Dermis blood vessel endothelial cell (primary cell): ENCODE results near the gene FOXI1. TPM values are rescaled to one million over a fixed set of nuclear protein-coding genes. Genes with fewer than 3 reads are reported as not detected.

Experiments
- DNase-seq: peaks from one replicate; pipeline ENCODE4 v3.0.0; 2010
- total RNA-seq: library from RNA; depleted of rRNA; stranded (reverse); fragments of >200 nt; gene quantifications from 2 replicates; pipeline ENCODE4 v1.2.3, GENCODE V29; 2014

FOXI1 gene
- not detected in 2 replicates for total RNA-seq

DNA sequence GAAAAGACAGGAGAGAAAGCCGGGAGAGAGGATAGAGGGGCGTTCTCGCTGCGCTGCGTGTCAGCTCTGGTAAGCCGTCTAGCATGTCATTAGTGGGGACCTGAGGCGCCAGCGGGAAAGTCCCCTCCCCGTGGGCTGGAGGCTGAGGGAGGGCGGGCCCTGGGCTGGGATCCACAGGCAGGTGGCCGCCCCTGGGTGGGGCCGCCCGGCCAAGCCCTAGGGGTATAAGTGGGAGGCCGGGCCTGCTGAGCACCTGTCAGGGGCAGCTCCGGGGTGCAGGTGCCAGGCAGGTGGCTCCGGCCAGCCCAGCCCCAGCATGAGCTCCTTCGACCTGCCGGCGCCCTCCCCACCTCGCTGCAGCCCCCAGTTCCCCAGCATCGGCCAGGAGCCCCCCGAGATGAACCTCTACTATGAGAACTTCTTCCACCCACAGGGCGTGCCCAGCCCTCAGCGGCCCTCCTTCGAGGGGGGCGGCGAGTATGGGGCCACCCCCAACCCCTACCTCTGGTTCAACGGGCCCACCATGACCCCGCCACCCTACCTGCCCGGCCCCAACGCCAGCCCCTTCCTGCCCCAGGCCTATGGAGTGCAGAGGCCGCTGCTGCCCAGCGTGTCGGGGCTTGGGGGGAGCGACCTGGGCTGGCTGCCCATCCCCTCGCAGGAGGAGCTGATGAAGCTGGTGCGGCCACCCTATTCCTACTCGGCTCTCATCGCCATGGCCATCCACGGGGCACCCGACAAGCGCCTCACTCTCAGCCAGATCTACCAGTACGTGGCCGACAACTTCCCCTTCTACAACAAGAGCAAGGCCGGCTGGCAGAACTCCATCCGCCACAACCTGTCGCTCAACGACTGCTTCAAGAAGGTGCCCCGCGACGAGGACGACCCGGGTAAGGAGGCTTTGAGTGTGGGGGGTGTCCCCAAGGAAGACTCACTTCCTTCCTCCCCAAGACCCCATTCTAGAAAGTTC is at the start of gene FOXI1:
FOXI1 (plus strand) TSS at position 256 of the 970 bp plus-strand sequence; CDS start at position 317, 61 bp downstream.
- DNase-seq: no peak

DNA sequence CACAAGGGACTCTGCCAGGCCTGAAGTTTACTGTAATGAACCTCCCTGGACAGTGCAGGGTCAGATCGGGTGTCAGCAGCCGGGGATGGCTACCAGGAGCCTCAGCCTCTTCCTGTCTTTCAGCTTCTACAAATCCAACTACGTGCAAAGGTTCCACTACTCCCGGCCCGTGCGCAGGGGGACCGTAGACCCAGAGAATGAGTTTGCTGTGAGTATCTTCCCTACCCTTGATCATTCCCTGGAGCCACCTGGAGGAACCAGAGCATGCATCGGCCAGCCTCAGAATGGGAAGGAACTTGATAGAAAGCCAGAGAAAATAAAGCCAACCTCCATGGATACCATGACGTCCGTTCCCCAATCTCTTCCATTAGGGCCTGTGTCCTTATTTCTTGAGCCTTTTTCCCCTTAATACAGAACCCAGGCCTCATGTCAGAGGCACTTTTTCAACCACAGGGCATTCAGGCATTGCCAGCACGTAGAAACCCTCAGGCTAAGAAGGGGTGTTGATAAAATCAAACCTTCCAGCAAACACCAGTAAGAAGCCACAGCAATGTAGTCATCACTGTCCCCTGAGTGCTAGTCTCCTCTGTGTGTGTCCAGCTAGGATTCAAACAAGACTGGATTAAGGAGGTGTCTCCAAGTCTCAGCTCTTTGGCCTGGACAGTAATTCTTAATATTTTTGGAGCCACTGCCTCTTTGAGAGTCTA is 49.0 kb upstream of the FOXI1 start:
- DNase-seq: no peak

DNA sequence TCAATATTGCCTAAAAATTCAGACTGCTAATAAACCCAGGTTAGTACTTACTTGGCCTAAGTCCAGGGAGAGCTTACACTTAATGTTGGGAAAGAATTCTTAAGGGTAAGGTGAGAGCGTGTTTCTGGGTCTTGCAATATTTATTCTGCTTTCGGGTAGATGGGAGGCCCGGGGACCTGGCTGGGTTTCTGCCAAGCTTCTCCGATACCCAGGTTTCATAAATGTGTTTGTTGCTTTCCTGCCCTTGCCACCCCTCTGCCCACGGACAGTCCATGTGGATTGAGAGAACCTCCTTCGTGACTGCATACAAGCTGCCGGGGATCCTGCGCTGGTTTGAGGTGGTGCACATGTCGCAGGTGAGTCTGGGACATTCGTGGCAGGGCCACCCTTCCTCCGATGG is 48.4 kb upstream of the FOXI1 start:
- DNase-seq: no peak

DNA sequence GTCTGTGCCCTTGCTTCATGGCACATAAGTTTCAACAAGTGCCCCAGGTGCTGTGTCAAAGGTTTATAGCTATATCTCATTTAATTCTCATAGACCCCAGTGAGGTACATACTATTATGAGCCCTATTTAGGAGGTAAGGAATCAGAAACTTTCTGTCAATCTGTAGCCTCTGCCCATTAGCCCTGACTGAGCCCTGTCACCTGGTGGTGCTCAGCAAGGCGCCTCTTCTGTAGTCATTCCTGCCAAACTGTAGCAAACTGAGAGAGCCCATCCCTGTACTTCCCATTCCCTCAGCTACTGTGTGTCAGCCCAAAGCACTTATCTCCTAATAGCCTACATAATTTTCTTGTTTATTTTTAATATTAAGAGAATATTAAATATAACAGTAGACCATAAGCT is 46.5 kb upstream of the FOXI1 start:
- no peak for DNase-seq

DNA sequence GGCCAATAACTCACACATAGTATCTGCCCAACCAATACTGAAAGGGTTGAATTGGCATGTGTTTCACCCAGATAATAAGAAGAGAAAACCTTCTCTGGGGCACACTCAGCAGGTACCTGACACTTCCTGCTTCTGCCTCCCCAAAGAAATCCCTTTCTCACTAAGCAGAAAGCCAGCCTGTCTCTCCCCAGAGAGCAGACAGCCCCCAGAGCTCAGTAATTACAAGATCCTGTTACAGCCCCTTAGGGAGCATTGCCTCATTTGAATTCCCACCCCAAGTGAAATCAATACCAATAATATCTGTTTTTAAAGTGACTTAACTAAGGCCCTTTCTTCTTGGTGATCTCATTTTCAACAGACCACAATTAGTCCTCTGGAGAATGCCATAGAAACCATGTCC is 38.5 kb upstream of the FOXI1 start:
- DNase-seq: no peak

DNA sequence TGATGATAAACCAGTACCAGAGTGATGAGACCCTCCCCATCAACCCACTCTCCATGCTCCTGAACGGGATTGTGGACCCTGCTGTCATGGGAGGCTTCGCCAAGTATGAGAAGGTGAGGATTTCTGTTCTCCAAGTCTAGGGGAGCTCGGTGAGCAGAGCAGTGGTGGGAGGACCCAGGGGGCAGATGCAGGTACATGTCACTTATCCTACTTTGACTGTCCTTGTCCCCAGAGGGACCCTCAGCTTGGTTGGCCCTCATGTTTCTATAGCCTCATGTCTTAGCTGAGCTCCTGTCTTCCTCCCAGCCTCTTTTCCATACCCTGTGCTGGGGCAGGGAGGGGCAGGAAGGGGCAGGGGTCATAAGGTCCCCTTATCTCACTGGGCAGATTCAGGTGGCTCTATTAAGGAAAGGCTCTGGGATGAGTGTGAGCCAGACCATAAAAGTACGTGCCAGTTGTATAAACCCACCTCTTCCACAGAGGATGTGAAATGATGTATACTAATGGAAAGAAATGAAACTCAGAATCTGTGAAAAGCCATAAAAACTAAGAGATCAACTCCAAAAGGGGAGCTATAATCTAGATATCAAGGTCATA is 38.0 kb upstream of the FOXI1 start:
- peak; percentile 33 for DNase-seq

DNA sequence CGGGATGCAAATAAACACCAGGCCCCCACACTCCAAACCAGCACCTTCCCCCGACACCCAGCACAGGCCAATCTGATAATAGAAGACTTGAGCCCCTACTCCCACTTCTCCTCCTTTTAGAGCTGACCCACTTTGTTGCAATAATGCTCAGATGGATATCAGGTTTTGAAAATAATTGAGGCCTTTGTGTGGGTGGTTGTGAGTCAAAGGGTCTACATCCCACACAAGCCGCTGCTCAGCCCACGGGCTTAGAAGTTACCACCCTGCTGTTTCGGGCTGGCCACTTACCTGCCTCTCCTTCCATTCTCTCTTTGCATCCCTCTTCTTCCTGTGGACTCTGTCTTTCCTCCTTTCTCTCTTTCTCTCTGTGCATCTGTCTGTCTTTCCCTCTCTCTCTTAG is 36.2 kb upstream of the FOXI1 start:
- DNase-seq: no peak

DNA sequence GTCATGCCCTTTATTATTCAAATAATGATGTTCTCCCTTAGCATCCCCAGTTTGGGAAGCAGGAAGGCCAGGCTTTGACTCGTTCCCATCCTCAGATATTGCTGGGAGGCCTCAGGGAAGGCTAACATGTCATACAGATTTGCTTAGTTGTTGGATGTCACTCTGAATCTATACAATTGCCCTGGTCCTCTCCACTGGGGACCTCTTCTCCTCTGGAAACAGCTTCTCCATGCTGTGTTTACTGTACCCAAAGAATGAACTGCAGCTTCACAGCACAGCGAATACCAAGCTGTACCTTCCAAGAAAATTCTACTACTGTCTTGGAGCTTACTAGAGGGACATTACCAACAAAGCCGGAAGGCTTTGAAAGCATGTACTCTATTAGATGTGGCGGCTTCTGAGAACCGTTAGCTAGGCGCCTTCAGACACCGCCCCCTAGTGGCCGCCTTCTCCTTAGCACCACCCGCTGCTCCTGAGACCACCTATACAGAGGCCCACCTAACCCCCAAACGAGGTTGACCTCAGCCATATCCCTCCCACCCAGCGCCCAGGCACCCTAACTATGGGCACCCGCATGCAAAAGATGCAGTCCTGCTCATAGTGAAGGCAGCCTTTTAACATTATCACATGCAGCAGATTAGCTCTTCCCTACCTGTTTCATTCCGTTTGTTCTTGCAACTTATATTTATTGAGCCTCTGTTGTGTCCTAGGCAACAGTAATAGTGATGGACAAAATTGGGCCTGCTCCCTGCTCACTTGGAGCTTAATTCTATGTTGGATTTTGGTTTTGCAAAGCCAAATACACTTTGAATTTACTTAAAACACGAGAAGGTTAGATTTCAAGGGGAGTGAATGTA is 34.9 kb upstream of the FOXI1 start:
- peak; percentile 70 for DNase-seq

DNA sequence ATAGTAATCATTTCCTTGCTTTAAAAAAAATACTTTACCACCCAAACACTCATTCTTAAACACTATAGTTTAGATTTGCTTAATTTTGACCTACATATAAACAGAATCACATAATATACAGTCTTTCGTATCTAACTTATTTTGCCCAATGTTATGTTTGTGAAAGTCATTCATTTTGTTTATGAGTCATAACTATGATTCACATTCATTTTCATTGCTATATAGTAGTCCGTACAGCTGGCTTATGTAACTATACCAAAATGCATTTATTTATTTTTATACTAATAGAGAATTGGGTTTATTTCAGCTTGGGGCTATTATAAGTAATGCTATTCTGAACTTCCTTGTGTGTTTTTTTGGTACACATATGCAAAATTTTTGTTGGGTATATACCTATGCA is 33.9 kb upstream of the FOXI1 start:
- DNase-seq: no peak

DNA sequence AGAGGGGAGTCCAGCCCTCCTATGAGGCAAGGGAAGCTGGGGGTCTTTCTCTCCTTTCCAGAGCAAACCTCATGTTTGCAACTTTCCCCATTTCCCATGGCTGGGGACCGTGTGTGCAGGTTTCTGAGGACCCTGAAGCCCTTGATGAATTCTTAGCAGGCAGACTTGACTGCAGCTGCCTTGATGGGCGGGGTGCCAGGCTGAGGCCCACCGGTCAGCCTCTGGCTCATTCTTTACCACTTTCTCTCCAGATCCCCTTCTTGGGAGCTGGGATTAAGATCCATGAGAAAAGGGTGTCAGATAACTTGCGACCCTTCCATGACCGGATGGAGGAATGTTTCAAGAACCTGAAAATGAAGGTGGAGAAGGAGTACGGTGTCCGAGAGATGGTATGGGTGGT is 30.0 kb upstream of the FOXI1 start:
- no peak for DNase-seq

DNA sequence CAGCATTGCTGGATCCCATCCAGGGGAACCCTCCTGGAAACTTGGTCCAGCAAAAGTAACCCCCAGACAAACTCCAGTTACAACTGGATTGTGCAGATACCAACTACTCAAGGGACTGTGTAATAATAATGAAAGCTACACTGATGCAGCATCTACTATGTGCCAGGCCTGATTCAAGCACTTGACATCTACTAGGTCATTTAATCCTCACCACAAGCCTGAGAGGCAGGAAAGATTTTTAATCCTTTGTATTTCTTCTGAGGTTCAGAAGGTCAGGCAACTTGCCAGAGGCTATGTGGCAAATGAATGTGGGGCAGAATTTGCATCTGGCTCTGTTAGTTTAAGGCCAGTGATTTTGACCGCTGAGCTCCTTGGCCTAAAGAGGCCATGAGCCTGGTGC is 29.5 kb upstream of the FOXI1 start:
- no peak for DNase-seq

DNA sequence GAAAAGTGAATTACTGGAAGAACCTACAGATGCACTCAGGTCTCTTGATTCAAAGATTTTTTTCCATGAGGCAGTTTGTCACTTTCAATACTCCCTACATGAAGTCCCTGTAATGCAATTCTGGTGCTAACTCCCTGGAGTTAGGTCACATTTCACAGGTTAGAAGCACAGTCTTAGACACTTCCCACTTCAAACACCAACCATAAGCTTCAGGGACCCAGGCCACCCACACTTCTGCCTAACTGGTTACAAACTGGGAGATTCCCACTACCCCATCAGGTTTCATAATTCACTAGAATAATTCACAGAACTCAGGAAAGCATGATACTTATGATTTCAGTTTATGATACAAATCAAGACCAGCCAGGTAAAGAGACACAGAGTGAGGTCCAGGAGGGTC is 29.0 kb upstream of the FOXI1 start:
- no peak for DNase-seq

DNA sequence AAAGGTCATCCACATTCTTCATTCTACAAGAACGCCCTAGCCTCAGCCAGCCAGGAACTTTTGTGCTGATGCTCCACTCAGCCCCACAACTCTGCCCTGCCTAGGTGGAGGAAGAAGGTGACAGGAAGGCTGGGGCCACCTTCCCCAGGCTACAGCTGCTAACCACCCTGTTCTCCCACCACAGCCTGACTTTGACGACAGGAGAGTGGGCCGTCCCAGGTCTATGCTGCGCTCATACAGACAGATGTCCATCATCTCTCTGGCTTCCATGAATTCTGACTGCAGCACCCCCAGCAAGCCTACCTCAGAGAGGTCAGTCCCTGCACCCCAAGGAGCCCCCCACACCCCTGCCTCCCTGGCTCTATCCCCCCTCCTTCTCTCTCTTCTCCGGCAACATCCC is 28.2 kb upstream of the FOXI1 start:
- DNase-seq: no peak

DNA sequence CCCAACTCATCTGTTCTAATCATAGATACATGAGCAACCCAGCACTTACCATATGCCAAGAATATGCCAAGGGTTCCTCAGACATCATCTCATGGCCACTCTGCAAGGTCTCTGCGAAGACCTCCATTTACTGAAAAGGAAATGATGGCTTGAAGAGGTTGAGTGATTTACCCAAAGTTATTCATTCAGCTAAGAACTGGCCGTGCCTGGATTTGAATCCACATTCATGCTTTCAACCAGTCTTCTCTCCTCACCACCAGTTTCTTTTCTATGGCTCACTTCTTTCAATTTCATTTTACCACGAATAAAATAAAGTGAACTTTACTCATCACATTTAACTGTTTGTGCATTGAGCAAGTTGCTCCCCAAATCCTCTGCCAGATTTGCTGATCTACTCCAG is 27.2 kb upstream of the FOXI1 start:
- DNase-seq: no peak

DNA sequence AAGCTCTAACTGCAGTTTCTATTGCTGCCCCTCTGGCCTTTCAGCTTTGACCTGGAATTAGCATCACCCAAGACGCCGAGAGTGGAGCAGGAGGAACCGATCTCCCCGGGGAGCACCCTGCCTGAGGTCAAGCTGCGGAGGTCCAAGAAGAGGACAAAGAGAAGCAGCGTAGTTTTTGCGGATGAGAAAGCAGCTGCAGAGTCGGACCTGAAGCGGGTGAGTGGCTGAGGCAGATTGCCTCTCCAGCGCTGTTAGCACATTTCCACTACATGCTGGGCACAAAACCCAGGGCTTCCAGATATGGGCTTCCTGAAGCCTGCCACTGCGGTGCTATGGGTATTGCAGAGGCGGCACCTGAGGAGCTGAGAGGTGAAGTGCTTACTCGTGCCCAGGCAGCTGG is 26.8 kb upstream of the FOXI1 start:
- DNase-seq: no peak

DNA sequence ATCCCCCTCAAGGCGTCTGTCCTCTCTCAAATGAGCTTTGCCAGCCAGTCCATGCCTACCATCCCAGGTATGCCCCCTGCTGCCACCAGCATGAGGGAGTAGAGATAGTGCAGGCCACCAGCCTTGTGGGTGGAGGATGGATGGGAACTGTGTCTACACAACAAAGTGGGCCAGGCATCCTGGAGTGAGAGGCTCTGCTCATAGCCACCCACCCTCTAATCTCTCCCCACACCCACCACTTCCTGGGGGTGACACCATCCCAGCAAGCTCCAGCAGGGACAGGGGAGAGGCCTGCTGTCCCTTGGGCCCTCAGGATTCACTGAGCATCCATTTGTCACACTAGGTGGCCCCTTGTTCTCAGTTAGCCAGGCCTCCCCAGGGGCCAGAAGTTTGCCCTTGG is 25.5 kb upstream of the FOXI1 start:
- DNase-seq: no peak

DNA sequence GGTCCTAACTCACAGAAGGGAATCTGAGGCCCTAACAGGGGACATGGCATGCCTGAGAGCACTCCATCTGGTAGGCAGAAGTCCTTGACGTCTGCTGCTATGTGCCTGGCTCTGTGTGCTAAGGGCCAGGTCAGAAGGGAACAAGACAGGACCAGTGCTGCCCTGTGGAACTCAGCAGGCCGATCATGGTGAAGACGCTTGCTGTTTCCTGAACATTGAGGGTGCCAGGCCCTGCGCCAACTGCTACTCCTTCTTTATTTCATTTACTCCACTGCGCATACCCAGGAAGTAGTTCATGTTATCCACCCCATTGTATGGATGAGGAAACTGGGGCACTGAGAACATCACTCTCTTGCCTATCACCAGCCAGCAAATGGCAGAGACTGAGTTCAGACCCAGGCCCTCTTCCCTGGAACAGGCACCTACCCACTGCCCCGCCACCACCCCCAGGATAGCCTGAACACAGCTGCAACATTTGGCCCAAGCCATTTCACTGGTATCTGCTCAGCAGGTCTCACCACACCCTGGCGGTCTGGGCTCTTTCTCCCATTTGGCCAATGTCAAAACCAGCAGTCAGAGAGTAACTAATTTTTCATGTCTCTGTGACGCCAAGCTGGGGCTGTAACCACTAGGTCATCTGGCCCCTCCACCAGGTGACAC is 24.8 kb upstream of the FOXI1 start:
- DNase-seq: no peak

DNA sequence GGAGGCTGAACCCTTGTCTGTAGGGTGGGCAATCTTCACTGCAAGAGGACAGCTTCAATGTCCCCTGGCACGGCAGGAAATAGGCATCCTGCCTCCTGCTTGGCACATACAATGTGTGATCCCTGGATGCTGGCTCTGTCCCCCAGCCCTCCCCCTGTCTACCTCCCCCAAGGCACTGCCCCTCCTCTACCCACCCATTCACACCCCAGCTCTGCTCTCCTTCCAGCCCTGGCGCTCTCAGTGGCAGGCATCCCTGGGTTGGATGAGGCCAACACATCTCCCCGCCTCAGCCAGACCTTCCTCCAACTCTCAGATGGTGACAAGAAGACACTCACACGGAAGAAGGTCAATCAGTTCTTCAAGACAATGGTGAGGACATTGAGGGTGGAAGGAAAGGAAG is 24.1 kb upstream of the FOXI1 start:
- no peak for DNase-seq

DNA sequence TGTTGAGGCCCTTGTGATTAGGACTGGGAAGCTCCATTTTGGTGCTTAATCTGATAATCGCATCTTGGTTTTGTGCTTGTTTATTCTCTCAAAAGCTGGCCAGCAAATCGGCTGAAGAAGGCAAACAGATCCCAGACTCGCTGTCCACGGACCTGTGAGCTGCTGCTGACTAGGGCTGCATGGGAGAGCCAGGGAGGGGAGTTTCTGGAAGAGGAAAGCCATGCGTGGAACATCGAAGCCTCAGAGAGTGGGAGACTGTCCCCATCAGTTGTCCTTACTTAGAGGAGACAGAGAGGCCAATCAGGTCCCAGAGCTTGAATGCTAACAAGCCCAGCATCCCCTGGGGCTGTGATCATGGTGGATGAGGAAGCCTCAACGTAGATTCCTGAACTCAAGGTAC is 23.0 kb upstream of the FOXI1 start:
- no peak for DNase-seq

DNA sequence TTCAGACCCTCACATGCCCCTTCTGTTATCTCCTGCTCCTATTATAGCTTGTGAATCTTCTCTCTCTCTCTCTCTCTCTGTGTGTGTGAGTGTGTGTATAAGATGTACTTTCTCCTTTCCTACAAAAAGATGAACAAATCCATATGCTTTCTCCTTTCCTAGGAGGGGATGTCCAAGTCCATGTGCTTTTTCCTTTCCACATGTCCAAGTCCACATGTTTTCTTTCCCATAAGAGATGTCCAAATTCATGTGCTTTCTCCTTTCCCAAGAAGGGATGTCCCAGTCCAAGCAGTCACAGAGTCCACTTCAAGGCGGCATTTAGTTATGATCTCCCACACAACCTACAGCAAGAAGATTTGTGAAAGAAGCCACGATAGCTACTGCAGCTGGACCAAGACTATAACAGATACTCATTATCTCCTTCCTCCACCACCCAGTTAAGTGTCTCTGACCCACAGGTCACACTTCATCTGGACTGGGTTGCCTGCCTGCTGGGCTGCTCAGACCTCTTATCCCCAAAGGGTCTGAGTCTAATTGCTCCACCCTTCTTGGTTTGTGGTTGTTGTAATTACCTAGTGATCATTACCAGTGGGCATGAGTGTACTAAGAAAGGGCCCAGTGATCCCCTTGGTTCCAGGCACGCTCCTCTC is 18.4 kb upstream of the FOXI1 start:
- DNase-seq: no peak

DNA sequence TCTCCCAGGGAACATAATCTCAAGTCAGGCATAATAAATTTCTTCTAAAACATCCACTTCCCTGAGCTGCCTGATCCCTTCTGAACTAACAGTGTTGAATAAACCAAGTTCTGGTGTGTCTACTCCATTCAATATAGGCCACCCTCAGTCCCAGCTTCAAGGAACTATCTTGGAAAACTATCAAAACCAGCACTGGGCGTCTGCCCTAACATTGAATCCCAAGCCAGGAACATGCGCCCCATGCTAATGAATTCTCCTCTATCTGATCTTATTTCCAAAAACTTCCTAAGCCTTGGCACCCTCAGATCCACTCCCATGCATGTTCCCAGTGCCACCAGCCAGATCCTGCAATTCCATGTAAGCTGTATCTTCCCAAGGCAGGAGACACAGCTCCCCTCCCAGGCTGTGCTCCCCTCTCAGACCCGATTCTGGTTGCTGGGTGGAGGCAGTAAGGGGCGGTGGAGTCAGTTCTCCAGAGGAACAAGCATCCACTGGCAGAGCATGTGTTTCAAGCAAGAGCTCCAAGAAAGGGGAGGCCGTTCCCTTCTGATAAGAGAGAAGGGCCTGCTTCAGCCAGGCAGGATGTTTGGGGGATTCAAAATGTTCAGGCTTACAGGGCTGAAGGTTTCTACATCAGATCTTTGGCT is 13.1 kb upstream of the FOXI1 start:
- no peak for DNase-seq
